ENCODE data around the gene CHST5. TPM values are rescaled to one million over a fixed set of nuclear protein-coding genes. Genes with fewer than 3 reads are reported as not detected.

CHST5 gene
- not detected in 2 replicates for total RNA-seq (2014; rRNA removed; shearing (Covaris generic))
- polyA plus RNA-seq (2016; fragmentation: Nextera tagmentation; extraction: Ambion mirVana) = not detected in 2 replicates
- long read RNA-seq = 0 reads

- peak within 1 kb of the TSS; percentile 31; the same call in 1 of the 2 replicates for H3K27ac Mint-ChIP-seq
- no peaks in the 10 kb centered on the region for H3K36me3 ChIP-seq (ENCODE audit: insufficient read depth)
- H3K4me3 ChIP-seq = peak within 1 kb of the TSS; percentile 28; the same call in 1 of the 2 replicates
- peaks cover 9% of the 10 kb centered on the region; the same call in 1 of the 3 replicates for H3K4me1 Mint-ChIP-seq
- no peaks in the 10 kb centered on the region for H3K36me3 Mint-ChIP-seq (ENCODE audit: low read depth)
- H3K4me2 ChIP-seq = no peak within 1 kb of the TSS
- 0 out of 2 replicates have a peak, but pooled peaks cover 5% of the 10 kb centered on the region for H3K4me1 ChIP-seq (ENCODE audit: insufficient read depth)
- ATAC-seq = peak; percentile 41
- H3K9me2 ChIP-seq (ENCODE audit: insufficient read depth) = no peaks in the 10 kb centered on the region
- H2AFZ ChIP-seq = peak within 1 kb of the TSS; percentile 93
- no peaks in the 10 kb centered on the region for H3F3A ChIP-seq (replicated peaks; ENCODE audit: low read depth)
- no peak within 1 kb of the TSS for H3K27ac ChIP-seq (ENCODE audit: low read depth)
- H3K9me3 Mint-ChIP-seq = no peaks in the 10 kb centered on the region
- no peaks in the 10 kb centered on the region for H4K20me1 ChIP-seq (replicated peaks; ENCODE audit: insufficient read depth)
- peaks cover 7% of the 10 kb centered on the region for H3K27me3 Mint-ChIP-seq (ENCODE audit: insufficient read depth, low read depth, poor library complexity)
- H3K4me3 Mint-ChIP-seq = no peak within 1 kb of the TSS
- no peaks in the 10 kb centered on the region for H3K79me2 ChIP-seq (replicated peaks; ENCODE audit: insufficient read depth)
- TF ChIP-seq, protein P1, sequence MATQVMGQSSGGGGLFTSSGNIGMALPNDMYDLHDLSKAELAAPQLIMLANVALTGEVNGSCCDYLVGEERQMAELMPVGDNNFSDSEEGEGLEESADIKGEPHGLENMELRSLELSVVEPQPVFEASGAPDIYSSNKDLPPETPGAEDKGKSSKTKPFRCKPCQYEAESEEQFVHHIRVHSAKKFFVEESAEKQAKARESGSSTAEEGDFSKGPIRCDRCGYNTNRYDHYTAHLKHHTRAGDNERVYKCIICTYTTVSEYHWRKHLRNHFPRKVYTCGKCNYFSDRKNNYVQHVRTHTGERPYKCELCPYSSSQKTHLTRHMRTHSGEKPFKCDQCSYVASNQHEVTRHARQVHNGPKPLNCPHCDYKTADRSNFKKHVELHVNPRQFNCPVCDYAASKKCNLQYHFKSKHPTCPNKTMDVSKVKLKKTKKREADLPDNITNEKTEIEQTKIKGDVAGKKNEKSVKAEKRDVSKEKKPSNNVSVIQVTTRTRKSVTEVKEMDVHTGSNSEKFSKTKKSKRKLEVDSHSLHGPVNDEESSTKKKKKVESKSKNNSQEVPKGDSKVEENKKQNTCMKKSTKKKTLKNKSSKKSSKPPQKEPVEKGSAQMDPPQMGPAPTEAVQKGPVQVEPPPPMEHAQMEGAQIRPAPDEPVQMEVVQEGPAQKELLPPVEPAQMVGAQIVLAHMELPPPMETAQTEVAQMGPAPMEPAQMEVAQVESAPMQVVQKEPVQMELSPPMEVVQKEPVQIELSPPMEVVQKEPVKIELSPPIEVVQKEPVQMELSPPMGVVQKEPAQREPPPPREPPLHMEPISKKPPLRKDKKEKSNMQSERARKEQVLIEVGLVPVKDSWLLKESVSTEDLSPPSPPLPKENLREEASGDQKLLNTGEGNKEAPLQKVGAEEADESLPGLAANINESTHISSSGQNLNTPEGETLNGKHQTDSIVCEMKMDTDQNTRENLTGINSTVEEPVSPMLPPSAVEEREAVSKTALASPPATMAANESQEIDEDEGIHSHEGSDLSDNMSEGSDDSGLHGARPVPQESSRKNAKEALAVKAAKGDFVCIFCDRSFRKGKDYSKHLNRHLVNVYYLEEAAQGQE (IDR thresholded peaks at IDR 0.05; ENCODE audit: unreplicated experiment) = no peak
- no peak for TF ChIP-seq STAT1 (IDR thresholded peaks at IDR 0.05; ENCODE audit: unreplicated experiment)
- no peak for TF ChIP-seq EZH2 (IDR thresholded peaks at IDR 0.05; ENCODE audit: low read depth, unreplicated experiment)
- TF ChIP-seq NANOG (IDR thresholded peaks at IDR 0.05; ENCODE audit: borderline replicate concordance) = no peak
- no peak for TF ChIP-seq ZNF331 (CRISPR knock-in tag; IDR thresholded peaks at IDR 0.05; ENCODE audit: low read depth)
- TF ChIP-seq CREB1 (CRISPR knock-in tag; IDR thresholded peaks at IDR 0.05; ENCODE audit: low read depth) = no peak
- TF ChIP-seq EZH2phosphoT487 (IDR thresholded peaks at IDR 0.05; ENCODE audit: unreplicated experiment) = no peak
- TF ChIP-seq, protein P2, sequence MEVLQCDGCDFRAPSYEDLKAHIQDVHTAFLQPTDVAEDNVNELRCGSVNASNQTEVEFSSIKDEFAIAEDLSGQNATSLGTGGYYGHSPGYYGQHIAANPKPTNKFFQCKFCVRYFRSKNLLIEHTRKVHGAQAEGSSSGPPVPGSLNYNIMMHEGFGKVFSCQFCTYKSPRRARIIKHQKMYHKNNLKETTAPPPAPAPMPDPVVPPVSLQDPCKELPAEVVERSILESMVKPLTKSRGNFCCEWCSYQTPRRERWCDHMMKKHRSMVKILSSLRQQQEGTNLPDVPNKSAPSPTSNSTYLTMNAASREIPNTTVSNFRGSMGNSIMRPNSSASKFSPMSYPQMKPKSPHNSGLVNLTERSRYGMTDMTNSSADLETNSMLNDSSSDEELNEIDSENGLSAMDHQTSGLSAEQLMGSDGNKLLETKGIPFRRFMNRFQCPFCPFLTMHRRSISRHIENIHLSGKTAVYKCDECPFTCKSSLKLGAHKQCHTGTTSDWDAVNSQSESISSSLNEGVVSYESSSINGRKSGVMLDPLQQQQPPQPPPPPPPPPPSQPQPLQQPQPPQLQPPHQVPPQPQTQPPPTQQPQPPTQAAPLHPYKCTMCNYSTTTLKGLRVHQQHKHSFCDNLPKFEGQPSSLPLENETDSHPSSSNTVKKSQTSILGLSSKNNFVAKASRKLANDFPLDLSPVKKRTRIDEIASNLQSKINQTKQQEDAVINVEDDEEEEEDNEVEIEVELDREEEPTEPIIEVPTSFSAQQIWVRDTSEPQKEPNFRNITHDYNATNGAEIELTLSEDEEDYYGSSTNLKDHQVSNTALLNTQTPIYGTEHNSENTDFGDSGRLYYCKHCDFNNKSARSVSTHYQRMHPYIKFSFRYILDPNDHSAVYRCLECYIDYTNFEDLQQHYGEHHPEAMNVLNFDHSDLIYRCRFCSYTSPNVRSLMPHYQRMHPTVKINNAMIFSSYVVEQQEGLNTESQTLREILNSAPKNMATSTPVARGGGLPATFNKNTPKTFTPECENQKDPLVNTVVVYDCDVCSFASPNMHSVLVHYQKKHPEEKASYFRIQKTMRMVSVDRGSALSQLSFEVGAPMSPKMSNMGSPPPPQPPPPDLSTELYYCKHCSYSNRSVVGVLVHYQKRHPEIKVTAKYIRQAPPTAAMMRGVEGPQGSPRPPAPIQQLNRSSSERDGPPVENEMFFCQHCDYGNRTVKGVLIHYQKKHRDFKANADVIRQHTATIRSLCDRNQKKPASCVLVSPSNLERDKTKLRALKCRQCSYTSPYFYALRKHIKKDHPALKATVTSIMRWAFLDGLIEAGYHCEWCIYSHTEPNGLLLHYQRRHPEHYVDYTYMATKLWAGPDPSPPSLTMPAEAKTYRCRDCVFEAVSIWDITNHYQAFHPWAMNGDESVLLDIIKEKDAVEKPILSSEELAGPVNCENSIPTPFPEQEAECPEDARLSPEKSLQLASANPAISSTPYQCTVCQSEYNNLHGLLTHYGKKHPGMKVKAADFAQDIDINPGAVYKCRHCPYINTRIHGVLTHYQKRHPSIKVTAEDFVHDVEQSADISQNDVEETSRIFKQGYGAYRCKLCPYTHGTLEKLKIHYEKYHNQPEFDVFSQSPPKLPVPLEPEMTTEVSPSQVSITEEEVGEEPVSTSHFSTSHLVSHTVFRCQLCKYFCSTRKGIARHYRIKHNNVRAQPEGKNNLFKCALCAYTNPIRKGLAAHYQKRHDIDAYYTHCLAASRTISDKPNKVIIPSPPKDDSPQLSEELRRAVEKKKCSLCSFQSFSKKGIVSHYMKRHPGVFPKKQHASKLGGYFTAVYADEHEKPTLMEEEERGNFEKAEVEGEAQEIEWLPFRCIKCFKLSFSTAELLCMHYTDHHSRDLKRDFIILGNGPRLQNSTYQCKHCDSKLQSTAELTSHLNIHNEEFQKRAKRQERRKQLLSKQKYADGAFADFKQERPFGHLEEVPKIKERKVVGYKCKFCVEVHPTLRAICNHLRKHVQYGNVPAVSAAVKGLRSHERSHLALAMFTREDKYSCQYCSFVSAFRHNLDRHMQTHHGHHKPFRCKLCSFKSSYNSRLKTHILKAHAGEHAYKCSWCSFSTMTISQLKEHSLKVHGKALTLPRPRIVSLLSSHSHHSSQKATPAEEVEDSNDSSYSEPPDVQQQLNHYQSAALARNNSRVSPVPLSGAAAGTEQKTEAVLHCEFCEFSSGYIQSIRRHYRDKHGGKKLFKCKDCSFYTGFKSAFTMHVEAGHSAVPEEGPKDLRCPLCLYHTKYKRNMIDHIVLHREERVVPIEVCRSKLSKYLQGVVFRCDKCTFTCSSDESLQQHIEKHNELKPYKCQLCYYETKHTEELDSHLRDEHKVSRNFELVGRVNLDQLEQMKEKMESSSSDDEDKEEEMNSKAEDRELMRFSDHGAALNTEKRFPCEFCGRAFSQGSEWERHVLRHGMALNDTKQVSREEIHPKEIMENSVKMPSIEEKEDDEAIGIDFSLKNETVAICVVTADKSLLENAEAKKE (CRISPR knock-in tag; IDR thresholded peaks at IDR 0.05) = no peak
- TF ChIP-seq, protein P3, sequence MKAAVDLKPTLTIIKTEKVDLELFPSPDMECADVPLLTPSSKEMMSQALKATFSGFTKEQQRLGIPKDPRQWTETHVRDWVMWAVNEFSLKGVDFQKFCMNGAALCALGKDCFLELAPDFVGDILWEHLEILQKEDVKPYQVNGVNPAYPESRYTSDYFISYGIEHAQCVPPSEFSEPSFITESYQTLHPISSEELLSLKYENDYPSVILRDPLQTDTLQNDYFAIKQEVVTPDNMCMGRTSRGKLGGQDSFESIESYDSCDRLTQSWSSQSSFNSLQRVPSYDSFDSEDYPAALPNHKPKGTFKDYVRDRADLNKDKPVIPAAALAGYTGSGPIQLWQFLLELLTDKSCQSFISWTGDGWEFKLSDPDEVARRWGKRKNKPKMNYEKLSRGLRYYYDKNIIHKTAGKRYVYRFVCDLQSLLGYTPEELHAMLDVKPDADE (IDR thresholded peaks at IDR 0.05) = no peak
- no peak for TF ChIP-seq ZNF114 (CRISPR knock-in tag; IDR thresholded peaks at IDR 0.05)
- TF ChIP-seq, protein P4, sequence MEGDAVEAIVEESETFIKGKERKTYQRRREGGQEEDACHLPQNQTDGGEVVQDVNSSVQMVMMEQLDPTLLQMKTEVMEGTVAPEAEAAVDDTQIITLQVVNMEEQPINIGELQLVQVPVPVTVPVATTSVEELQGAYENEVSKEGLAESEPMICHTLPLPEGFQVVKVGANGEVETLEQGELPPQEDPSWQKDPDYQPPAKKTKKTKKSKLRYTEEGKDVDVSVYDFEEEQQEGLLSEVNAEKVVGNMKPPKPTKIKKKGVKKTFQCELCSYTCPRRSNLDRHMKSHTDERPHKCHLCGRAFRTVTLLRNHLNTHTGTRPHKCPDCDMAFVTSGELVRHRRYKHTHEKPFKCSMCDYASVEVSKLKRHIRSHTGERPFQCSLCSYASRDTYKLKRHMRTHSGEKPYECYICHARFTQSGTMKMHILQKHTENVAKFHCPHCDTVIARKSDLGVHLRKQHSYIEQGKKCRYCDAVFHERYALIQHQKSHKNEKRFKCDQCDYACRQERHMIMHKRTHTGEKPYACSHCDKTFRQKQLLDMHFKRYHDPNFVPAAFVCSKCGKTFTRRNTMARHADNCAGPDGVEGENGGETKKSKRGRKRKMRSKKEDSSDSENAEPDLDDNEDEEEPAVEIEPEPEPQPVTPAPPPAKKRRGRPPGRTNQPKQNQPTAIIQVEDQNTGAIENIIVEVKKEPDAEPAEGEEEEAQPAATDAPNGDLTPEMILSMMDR (conservative IDR thresholded peaks at IDR 0.05; ENCODE audit: low read depth in 2 of 2) = no peak
- TF ChIP-seq POLR2AphosphoS5 (IDR thresholded peaks at IDR 0.05; ENCODE audit: low read depth) = no peak
- no peak for TF ChIP-seq JUNB (IDR thresholded peaks at IDR 0.05; ENCODE audit: unreplicated experiment)
- no peaks in the 10 kb centered on the region for H3K27me3 ChIP-seq (ENCODE audit: insufficient read depth)
- peak; percentile 27 for DNase-seq (ENCODE audit: low spot score)
Observed at GRCh38 chr16:75535901-75536300, at the start of gene CHST5. Gene CHST5, minus strand, starts transcription at chr16:75536108. Its CDS starts 5,724 bp downstream, at chr16:75530384.

Data from GM23338 (cell line).